DMS 273 (cell line): ENCODE results near the gene PPP2R3A.

Experiments used
- DNase-seq: peaks from one replicate; lab custom pipeline; 2025; ENCODE audit not compliant: unreplicated experiment; lab: John Stamatoyannopoulos, UW

The PPP2R3A gene

GRCh38 chr3:136193278-136194054, 227.9 kb downstream of the PPP2R3A start:
- DNase-seq: peak; percentile 61

DNA sequence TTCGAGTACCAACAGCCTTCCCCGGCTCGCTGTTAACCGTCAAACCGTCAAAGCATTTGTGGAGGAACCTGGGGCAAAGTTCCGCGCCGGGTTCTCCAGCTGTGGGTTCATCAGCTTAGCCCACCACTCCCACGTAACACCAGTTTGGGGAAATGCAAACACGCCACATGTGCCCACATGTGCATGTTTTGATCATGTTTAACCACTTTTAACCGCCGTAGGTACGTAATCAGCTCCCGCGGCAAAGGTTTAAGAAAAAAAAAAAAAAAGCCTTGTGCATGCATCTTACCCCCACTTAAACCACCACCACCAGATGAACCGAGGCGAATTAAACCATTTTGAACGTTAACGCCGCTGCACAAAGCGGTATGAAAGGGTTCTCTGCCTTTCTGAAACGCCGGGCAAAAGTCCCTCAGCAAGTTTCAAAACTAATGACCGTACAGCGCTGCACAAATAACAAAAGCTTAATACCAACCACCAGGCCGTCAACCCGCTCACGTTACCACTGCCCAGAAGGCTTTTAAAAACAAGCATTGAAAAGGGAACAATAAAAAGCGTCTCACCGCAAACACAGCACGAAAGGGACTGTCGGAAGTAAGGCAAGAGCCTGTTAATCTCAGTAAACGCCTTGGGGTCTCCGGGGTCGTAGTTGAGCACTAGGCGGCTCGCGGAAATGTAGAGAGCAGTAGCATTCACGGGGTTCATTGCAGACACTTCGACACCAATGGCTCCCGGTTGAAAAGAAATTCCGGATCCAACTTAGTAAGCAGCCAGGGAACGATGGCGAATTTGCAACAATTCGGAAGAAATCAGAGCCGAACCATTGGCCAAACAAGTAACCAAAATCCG, 229.1 kb downstream of the PPP2R3A start:
- peak; percentile 76 for DNase-seq

- DNase-seq: peak; percentile 93
Observed at GRCh38 chr3:136195258-136196063, 229.9 kb downstream of the PPP2R3A start.

- DNase-seq: no peak
Observed at GRCh38 chr3:136196064-136196400, 230.5 kb downstream of the PPP2R3A start, which contains the start of gene MSL2. Gene MSL2, minus strand, starts transcription at chr3:136196335. Its CDS starts 1,222 bp downstream, at chr3:136195113.

DNA sequence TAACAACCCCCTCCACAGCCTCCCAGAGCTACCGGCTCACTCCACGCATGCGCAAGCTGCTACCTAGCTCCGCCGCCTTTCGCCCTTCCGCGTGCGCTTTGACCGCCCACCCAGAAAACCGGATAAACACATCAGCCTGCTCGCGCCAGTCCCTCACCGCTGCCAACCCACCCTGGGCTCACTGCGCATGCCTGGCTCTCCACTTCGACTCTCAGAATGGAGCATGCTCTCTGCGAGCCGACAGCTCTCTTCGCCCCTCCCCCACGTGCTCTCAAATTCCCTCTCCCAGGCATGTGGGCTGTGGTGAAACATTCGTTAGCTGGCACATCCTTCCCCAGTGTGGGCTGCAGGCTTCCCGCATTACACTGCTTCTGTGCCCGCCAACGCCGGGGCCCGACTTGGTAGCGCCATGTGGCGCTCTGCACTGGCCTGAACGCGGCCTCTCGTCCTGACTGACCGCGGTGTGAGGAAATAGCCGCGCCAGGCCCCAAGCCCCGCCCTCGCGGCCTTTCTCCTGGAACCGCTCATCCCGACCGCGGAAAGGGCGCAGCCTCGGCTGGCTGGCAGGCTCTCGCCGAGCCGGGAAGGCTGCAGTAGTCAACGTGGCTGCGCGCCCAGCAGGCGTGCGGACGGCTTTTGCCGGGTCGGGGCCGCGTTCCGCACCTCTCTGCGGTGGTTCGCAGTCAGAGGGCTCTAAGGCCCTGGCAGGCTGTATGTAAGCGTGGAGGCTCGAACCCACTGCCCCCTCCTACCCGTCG, 231.1 kb downstream of the PPP2R3A start:
- peak; percentile 100 for DNase-seq

DNA sequence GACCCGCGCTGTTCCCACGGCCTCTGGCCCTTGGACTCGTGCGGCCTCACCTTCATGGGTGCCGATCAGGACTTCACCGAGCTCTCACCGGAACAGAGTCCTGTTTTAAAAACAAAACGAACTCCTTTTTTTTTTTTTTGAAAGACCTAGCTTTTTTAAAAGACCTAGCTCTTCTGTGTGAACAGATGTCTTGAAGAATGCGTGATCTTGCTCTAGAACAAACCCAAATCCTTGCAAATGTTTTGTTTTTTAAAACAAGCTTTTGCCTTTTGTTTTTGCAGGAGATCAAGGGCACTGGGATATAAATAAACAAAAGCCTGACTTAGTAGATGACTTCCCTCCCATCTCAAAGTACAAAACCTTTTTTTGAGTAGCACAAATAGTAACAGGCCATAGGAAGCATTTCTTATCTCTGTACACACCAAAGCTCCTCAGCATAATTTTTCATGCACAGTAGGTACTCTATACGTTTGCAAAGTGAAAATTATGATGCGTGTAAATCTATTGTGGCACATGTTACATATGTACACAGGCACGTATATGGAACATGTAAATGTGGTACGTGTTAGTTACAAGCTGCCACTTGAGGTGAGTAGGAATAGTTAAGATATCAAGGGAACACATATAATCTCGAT, 231.7 kb downstream of the PPP2R3A start:
- DNase-seq: peak; percentile 70
